Measurements from ENCODE around the gene PCNX1.
"Not testable (repeated sequence)": the region's sequence is repeated elsewhere in the genome, so short reads cannot be mapped to it uniquely, and the experiment has no call there.

PCNX1 gene

GRCh38 chr14:71019917-71020316, 112.7 kb downstream of the PCNX1 start:
- not testable (repeated sequence) for DNase-seq (ENCODE audit: low read depth)

- no peak for DNase-seq (ENCODE audit: low read depth)
Observed at GRCh38 chr14:71021347-71022011, 114.2 kb downstream of the PCNX1 start.

GRCh38 chr14:71022012-71022869, 115.0 kb downstream of the PCNX1 start:
- DNase-seq (ENCODE audit: low read depth), result no peak

GRCh38 chr14:71022939-71023338, 115.7 kb downstream of the PCNX1 start:
- no peak for DNase-seq (ENCODE audit: low read depth)

- no peak for DNase-seq (ENCODE audit: low read depth)
Observed at GRCh38 chr14:71029236-71029781, 122.0 kb downstream of the PCNX1 start.

GRCh38 chr14:71031000-71031399, 123.7 kb downstream of the PCNX1 start:
- DNase-seq (ENCODE audit: low read depth), result no peak

- DNase-seq (ENCODE audit: low read depth), result no peak
Observed at GRCh38 chr14:71036433-71036832, 129.2 kb downstream of the PCNX1 start.

GRCh38 chr14:71048393-71048792, 141.1 kb downstream of the PCNX1 start:
- no peak for DNase-seq (ENCODE audit: low read depth)

- no peak for DNase-seq (ENCODE audit: low read depth)
Observed at GRCh38 chr14:71049435-71050133, 142.3 kb downstream of the PCNX1 start.

GRCh38 chr14:71050227-71050823, 143.1 kb downstream of the PCNX1 start:
- DNase-seq (ENCODE audit: low read depth), result no peak

GRCh38 chr14:71054706-71055105, 147.4 kb downstream of the PCNX1 start:
- no peak for DNase-seq (ENCODE audit: low read depth)

- no peak for DNase-seq (ENCODE audit: low read depth)
Observed at GRCh38 chr14:71056168-71056567, 148.9 kb downstream of the PCNX1 start.

- no peak for DNase-seq (ENCODE audit: low read depth)
Observed at GRCh38 chr14:71060274-71060673, 153.0 kb downstream of the PCNX1 start.

GRCh38 chr14:71060825-71061455, 153.7 kb downstream of the PCNX1 start:
- DNase-seq (ENCODE audit: low read depth), result no peak

- no peak for DNase-seq (ENCODE audit: low read depth)
Observed at GRCh38 chr14:71061458-71061857, 154.2 kb downstream of the PCNX1 start.

- DNase-seq (ENCODE audit: low read depth), result no peak
Observed at GRCh38 chr14:71062581-71063303, 155.5 kb downstream of the PCNX1 start.

- DNase-seq (ENCODE audit: low read depth), result no peak
Observed at GRCh38 chr14:71063351-71063750, 156.1 kb downstream of the PCNX1 start.

- not testable (repeated sequence) for DNase-seq (ENCODE audit: low read depth)
Observed at GRCh38 chr14:71064747-71065146, 157.5 kb downstream of the PCNX1 start.

- DNase-seq (ENCODE audit: low read depth), result no peak
Observed at GRCh38 chr14:71070169-71070568, 162.9 kb downstream of the PCNX1 start.

- DNase-seq (ENCODE audit: low read depth), result no peak
Observed at GRCh38 chr14:71071042-71071441, 163.8 kb downstream of the PCNX1 start.
